ENCODE results near the gene UACA.

- TF ChIP-seq EZH2phosphoT487 (IDR thresholded peaks at IDR 0.05; ENCODE audit: insufficient read depth, low read depth) (no peak), EZH2 (IDR thresholded peaks at IDR 0.05; ENCODE audit: insufficient read depth, poor library complexity, severe bottlenecking) (no peak)
These were observed 49.5 kb upstream of the UACA start for GRCh38 chr15:70812827-70813364.

Data from GM23248 (cell line).